Mucosa of stomach (tissue), 1 donor: ENCODE measurements around the gene SLCO2A1.

Experiments
- H3K27me3 ChIP-seq: one replicate; pipeline ENCODE4 v1.7.0; 2013; ENCODE audit warnings: mild to moderate bottlenecking, low read length; ENCODE audit not compliant: control insufficient read depth, insufficient read depth
- H3K36me3 ChIP-seq: one replicate; pipeline ENCODE4 v1.7.0; 2013; ENCODE audit warnings: low read length; ENCODE audit not compliant: control insufficient read depth, insufficient read depth
- H3K4me1 ChIP-seq: one replicate; pipeline ENCODE4 v1.7.0; 2013; ENCODE audit warnings: mild to moderate bottlenecking, low read length; ENCODE audit not compliant: control insufficient read depth, insufficient read depth
- H3K4me3 ChIP-seq: one replicate; pipeline ENCODE4 v1.7.0; 2013; ENCODE audit warnings: low read length
- H3K9ac ChIP-seq: one replicate; pipeline ENCODE4 v1.7.0; 2013; ENCODE audit warnings: mild to moderate bottlenecking, low read length, moderate library complexity
- H3K9me3 ChIP-seq: one replicate; pipeline ENCODE4 v1.7.0; 2013; ENCODE audit warnings: mild to moderate bottlenecking, low read length, moderate library complexity; ENCODE audit not compliant: control insufficient read depth
- donor health status: Pancreatic carcinoma.

The SLCO2A1 gene

GRCh38 chr3:134059035-134059601 lies 29.4 kb upstream of the SLCO2A1 start:
- Histone ChIP-seq H3K9me3 (no peaks in the 10 kb centered on the region), H3K4me3 (no peak overlapping the region), H3K27me3 (no peaks in the 10 kb centered on the region), H3K36me3 (no peaks in the 10 kb centered on the region), H3K9ac (no peak overlapping the region), H3K4me1 (peaks cover 53% of the 10 kb centered on the region)

DNA sequence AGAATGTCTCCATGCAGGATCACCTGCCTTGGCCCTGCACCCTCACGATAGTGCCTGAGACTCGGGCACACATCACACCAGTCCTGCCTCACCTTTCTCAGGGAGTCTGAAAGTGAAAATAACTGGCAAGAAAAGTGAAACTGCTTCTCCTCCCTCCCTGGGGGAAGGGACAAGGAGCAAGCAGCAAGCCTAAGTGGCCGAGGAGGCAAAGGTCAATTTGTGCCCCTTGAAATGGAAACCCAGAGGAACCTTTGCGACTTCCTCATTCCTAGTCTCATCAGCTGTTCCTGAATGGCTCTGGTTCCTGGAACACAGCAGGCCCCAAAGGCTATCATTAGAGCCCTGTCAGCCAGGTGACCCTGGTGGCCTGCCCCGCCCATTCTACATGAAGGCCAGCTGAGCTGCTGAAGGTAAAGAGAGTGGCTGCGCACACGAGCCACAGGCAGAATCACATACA lies 28.0 kb upstream of the SLCO2A1 start:
- peak overlapping the region; percentile 63 for H3K9ac ChIP-seq
- H3K27me3 ChIP-seq, result no peaks in the 10 kb centered on the region
- H3K4me3 ChIP-seq, result peak overlapping the region; percentile 17
- H3K4me1 ChIP-seq, result peaks cover 53% of the 10 kb centered on the region
- no peaks in the 10 kb centered on the region for H3K9me3 ChIP-seq
- H3K36me3 ChIP-seq, result no peaks in the 10 kb centered on the region

DNA sequence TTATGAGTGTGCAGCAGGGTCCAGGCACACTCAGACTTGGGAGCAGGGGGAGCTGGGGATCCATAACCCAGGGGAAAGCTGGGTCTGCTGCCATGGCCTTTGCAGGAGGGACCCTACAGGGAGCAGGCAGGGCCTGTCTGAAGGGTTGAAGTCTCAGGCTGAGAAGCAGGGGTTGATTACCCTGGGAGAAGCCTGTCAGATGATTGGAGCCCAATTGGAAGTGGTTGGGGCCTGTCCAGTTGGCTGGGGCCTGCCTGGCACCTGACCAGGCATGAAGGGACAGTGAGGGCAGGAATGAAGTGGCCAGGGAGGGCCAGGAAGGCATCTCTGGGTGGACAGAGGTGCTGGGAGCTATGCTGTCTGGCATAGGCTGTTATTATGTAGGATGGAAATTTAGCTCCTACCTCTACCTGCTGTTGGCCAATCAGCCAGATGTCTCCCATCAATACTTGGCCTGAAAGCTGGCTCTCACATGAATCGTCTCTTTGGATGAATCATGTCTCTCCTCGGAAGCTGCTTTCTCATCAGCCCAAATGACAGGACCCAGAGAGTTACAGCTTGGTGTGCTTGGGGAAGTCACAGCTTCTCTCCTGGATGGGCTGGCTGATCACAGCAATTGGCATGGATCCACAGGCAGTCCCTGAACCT lies 27.4 kb upstream of the SLCO2A1 start:
- peak overlapping the region; percentile 17 for H3K4me3 ChIP-seq
- H3K9me3 ChIP-seq, result no peaks in the 10 kb centered on the region
- peak overlapping the region; percentile 63 for H3K9ac ChIP-seq
- peaks cover 53% of the 10 kb centered on the region for H3K4me1 ChIP-seq
- no peaks in the 10 kb centered on the region for H3K36me3 ChIP-seq
- H3K27me3 ChIP-seq, result no peaks in the 10 kb centered on the region

DNA sequence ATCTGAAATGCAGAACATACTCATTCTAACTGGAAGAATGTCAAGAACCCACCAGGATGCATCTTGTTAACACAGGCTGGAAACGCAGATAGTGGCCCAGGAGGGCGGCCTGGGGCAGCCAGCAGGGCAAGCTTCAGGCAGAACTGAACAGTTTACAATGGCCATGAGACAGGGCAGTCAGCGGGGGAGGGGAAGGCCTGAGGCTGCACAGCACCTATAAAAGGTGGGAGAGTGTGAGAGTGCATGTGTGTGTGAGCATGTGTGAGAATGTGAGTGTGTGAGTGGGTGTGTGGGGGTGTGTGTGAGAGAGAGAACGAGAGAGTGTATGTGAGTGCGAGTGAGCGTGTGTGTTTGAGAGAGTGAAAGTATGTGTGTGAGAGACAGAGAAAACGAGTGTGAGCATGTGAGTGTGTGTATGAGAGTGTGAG lies 26.8 kb upstream of the SLCO2A1 start:
- H3K4me3 ChIP-seq, result no peak overlapping the region
- peaks cover 53% of the 10 kb centered on the region for H3K4me1 ChIP-seq
- no peaks in the 10 kb centered on the region for H3K27me3 ChIP-seq
- no peaks in the 10 kb centered on the region for H3K36me3 ChIP-seq
- H3K9ac ChIP-seq, result no peak overlapping the region
- H3K9me3 ChIP-seq, result no peaks in the 10 kb centered on the region

GRCh38 chr3:134055661-134056060 lies 25.9 kb upstream of the SLCO2A1 start:
- Histone ChIP-seq H3K36me3 (no peaks in the 10 kb centered on the region), H3K9me3 (no peaks in the 10 kb centered on the region), H3K27me3 (no peaks in the 10 kb centered on the region), H3K4me3 (no peak overlapping the region), H3K4me1 (peaks cover 45% of the 10 kb centered on the region), H3K9ac (no peak overlapping the region)

- no peak overlapping the region for H3K4me3 ChIP-seq
- no peaks in the 10 kb centered on the region for H3K9me3 ChIP-seq
- no peaks in the 10 kb centered on the region for H3K36me3 ChIP-seq
- H3K27me3 ChIP-seq, result no peaks in the 10 kb centered on the region
- H3K9ac ChIP-seq, result no peak overlapping the region
- H3K4me1 ChIP-seq, result peaks cover 38% of the 10 kb centered on the region
These were observed 25.2 kb upstream of the SLCO2A1 start for GRCh38 chr3:134054881-134055280.

- Histone ChIP-seq H3K9ac (no peak overlapping the region), H3K27me3 (no peaks in the 10 kb centered on the region), H3K4me1 (peaks cover 31% of the 10 kb centered on the region), H3K9me3 (no peaks in the 10 kb centered on the region), H3K4me3 (no peak overlapping the region), H3K36me3 (no peaks in the 10 kb centered on the region)
These were observed 24.5 kb upstream of the SLCO2A1 start for GRCh38 chr3:134054231-134054630.

- H3K27me3 ChIP-seq, result no peaks in the 10 kb centered on the region
- no peak overlapping the region for H3K9ac ChIP-seq
- no peaks in the 10 kb centered on the region for H3K9me3 ChIP-seq
- peaks cover 13% of the 10 kb centered on the region for H3K4me1 ChIP-seq
- no peak overlapping the region for H3K4me3 ChIP-seq
- H3K36me3 ChIP-seq, result no peaks in the 10 kb centered on the region
These were observed 22.6 kb upstream of the SLCO2A1 start for GRCh38 chr3:134052370-134052769.

DNA sequence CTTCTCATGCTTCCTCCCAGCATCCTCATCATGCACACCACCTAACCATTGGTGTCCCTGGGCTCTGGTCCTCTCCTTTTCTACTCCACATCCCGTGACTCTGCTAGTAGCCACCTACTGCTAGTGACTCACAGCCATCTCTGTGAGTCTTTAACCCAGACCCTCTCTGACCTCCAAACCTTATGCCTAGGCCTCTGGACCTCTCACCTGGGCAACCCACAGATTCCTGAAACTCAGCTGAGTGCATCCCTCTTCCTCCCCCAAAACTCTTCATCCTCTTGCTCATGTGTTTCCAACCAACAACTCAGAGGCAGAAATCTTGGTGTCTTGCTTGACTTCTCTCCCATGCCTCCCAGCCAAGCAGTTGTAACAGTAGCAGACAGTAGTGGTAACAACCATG lies 20.0 kb upstream of the SLCO2A1 start:
- Histone ChIP-seq H3K9ac (no peak overlapping the region), H3K27me3 (no peaks in the 10 kb centered on the region), H3K4me1 (no peaks in the 10 kb centered on the region), H3K9me3 (no peaks in the 10 kb centered on the region), H3K4me3 (no peak overlapping the region), H3K36me3 (no peaks in the 10 kb centered on the region)

DNA sequence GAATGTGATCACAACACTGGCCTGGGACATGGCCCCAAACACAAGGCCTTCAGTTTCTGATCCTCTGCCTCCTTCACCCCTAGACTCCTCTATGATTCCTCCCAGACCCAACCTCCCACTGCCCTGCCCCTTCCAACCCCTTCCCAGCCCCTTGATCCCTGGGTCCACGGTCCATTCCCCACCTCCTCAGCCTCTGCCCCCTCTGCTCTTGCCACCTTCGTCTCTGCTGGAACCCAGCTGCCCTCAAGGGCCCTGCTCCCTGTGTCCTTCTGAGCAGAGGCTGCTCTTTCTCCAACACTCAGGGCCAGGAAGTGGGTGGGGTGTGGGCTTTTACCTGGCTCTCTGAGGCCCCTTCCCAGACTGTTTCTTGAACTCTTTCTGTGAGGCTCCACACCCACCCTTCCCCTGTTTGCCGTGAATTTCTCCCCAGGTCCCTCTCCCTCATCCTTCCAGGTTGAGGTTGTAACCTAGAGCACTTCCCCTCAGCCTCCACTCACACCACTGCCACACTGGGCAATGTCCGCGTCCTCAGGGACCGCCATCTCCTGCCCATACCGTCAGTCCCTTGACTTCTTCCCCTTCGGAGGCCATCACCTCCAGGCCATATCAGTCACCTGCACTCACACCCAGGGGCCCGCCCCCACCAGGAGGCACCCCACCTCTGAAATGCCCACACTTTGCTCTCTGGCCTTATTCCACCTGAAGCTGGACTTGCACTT lies 18.7 kb upstream of the SLCO2A1 start:
- Histone ChIP-seq H3K27me3 (no peaks in the 10 kb centered on the region), H3K36me3 (no peaks in the 10 kb centered on the region)

GRCh38 chr3:134044459-134044858 lies 14.7 kb upstream of the SLCO2A1 start:
- Histone ChIP-seq H3K36me3 (no peaks in the 10 kb centered on the region), H3K9me3 (no peaks in the 10 kb centered on the region), H3K9ac (no peak overlapping the region), H3K4me3 (no peak overlapping the region), H3K4me1 (peaks cover 12% of the 10 kb centered on the region), H3K27me3 (no peaks in the 10 kb centered on the region)

More for the DNA sequence above, 18.7 kb upstream of the SLCO2A1 start:
- Histone ChIP-seq H3K4me3 (no peak overlapping the region), H3K4me1 (no peaks in the 10 kb centered on the region), H3K9ac (no peak overlapping the region), H3K9me3 (no peaks in the 10 kb centered on the region)

GRCh38 chr3:134040066-134040465 lies 10.3 kb upstream of the SLCO2A1 start:
- no peaks in the 10 kb centered on the region for H3K9me3 ChIP-seq
- no peaks in the 10 kb centered on the region for H3K36me3 ChIP-seq
- peaks cover 55% of the 10 kb centered on the region for H3K4me1 ChIP-seq
- H3K4me3 ChIP-seq, result no peak overlapping the region
- no peak overlapping the region for H3K9ac ChIP-seq
- no peaks in the 10 kb centered on the region for H3K27me3 ChIP-seq
